Non-pigmented ciliary epithelial cell (primary cell): ENCODE measurements around the gene ID4.
A peak's percentile ranks its signal among the peaks of the same experiment; 100 is the strongest.

Experiments used
- DNase-seq: peaks from one replicate; pipeline ENCODE4 v3.0.0-alpha.2; 2010; ENCODE audit warnings: low read depth

ID4 gene

GRCh38 chr6:19860235-19860877, 23.2 kb downstream of the ID4 start:
- no peak for DNase-seq

- no peak for DNase-seq
Observed at GRCh38 chr6:19864285-19864684, 27.1 kb downstream of the ID4 start.

- no peak for DNase-seq
Observed at GRCh38 chr6:19865178-19865577, 28.0 kb downstream of the ID4 start.

- no peak for DNase-seq
Observed at GRCh38 chr6:19866173-19866984, 29.2 kb downstream of the ID4 start.

DNA sequence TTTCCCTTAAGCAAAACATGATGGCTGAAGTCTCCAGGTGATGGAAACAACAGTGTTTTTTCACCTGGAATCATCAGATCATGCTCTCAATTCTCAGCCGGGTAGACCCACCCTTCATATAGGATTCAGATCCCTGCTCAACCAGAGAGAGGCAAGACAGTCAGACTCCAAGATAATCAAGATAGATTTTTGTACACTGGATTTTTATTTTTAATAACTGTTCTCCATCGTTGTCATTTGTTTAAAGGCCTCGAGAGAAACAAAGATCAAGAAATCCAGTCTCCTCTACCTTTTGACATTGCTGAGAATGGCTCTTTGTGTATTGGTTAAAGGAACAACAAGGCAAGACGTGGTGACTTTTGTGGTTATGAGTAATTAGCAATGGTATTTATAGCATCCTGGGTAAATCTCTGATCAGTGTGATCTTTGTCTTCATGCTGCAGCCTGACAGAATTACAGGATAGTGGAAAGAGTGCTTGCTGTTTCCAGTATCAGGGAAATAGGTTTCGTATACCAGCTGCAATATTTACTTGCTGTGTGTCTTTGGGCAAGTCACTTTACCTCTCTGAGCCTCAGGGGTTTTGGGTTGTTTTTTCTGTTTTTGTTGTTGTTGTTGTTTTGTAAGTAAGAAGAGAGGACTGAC, 29.9 kb downstream of the ID4 start:
- peak; percentile 55 for DNase-seq

GRCh38 chr6:19869464-19869863, 32.3 kb downstream of the ID4 start:
- DNase-seq, result no peak

GRCh38 chr6:19870322-19870721, 33.2 kb downstream of the ID4 start:
- no peak for DNase-seq

DNA sequence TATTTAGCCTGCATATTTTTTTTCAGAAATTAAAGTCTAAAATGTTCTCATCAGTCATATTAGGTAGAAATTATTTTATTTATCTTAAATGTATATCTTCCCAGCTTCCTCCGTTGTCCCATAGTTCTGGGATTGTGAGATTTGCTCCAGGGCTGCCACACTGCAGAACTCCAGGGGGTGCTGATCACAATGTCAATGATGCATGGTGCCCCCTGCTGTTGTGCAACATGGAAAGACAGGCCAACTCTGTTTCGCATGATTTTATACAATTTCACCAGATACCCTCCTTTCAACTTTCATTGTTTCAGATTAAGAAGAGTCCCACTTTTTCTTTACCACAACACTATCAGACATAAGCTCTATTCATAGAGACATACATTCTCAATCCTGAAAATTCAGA, 35.9 kb downstream of the ID4 start:
- no peak for DNase-seq

DNA sequence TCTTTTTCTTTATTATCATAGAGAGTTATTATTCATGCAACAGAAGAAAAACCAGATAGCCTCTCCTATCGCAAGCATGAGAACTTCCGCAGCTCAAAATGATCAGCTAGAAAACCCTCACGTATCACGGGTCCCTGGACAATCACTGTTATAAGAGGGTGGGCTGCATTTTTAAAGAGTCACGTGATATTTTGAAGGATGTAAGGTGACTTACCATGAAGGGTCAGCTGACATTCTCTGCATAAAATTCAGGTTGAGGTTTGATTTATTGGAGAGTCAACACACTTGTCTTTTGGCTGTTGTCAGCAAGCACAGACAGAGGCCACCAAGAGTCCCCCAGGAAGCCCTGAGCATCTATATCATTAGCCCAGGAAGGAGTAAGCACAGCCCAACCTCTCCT, 39.5 kb downstream of the ID4 start:
- DNase-seq, result no peak

- DNase-seq, result no peak
Observed at GRCh38 chr6:19879663-19880062, 42.5 kb downstream of the ID4 start.

DNA sequence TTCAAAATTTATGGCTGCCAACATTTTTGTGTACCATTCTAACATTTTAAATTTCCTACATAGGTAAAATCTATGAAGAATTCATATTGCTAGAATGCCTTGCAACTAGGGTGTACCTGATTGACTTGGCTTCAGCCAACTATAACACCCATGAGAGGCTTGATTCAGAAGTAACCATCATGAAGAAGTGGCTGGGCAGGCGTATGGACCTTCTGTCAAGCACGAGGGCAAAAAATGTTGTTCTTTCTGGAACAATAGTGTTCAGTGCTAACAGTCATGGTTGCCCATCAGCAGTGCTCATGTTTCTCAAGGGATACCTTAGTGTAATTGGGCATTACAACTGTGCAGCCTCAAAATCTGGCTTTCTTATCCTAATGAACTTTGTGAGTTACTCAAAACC, 42.9 kb downstream of the ID4 start:
- no peak for DNase-seq

DNA sequence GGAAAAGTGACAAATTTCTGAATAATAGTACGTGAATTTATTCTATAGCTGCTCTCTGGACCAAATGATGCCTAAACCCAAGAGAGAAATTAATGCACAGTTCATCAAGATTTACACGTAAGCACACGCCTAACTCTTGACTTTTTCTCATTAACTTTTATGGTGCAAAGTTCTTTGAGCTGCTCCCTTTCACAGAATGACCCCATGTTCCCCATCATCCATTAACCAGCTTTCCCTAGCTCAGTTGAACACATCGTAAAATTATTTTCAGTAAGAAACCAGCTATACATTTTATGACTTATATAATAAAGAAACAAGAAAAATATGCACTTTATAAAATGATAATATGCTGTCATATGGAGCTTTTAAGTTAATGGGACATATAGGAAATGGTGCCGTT, 54.3 kb downstream of the ID4 start:
- DNase-seq, result no peak
